Breast epithelium (tissue), 3 donors: ENCODE data around the gene LMX1A.

Experiments used
- POLR2AphosphoS5 ChIP-seq, 3 donors: sonication (generic); formaldehyde crosslinking; IDR thresholded peaks; one replicate each; pipeline ENCODE4 v1.6.1; 2017; ENCODE audit warnings: antibody characterized with exemption in 3 of 3
- TF ChIP-seq, protein P1 (sequence below), 3 donors: fragments of 450-650 bp; IDR thresholded peaks; one replicate each; pipeline ENCODE4 v1.5.1; 2016 to 2017; ENCODE audit warnings: antibody characterized with exemption in 3 of 3, mild to moderate bottlenecking in 3 of 3, moderate library complexity in 3 of 3

DNA sequence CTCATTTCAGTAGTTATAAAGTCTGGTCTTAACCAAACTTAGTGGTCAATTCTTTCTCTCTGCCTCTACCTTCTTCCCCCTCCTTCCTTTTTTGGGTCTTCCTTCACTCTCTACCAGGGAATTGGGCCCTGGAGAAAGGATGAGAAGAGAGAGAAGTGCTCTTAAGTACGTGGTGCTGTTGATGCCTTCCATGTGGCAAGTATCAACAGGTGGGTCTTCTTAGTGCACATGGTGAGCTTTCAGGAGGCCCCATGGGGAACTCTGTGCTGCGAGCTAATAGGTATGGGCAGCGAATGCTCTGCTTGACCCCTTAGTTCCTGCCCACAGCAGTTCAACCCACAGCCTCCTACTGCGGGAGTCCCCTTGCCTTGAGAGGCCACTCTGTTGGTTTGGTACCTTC is 39.4 kb upstream of the LMX1A start:
- TF ChIP-seq, protein P1, sequence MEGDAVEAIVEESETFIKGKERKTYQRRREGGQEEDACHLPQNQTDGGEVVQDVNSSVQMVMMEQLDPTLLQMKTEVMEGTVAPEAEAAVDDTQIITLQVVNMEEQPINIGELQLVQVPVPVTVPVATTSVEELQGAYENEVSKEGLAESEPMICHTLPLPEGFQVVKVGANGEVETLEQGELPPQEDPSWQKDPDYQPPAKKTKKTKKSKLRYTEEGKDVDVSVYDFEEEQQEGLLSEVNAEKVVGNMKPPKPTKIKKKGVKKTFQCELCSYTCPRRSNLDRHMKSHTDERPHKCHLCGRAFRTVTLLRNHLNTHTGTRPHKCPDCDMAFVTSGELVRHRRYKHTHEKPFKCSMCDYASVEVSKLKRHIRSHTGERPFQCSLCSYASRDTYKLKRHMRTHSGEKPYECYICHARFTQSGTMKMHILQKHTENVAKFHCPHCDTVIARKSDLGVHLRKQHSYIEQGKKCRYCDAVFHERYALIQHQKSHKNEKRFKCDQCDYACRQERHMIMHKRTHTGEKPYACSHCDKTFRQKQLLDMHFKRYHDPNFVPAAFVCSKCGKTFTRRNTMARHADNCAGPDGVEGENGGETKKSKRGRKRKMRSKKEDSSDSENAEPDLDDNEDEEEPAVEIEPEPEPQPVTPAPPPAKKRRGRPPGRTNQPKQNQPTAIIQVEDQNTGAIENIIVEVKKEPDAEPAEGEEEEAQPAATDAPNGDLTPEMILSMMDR (IDR thresholded peaks at IDR 0.05), result no peak
- TF ChIP-seq POLR2AphosphoS5 (IDR thresholded peaks at IDR 0.05), result no peak
